B cell (primary cell): ENCODE measurements around the gene ARHGEF7.

Source experiments
- CTCF ChIP-seq: fragments of 200-600 bp; IDR thresholded peaks from one replicate; pipeline ENCODE4 v1.8.0; 2022; ENCODE audit warnings: antibody characterized with exemption, mild to moderate bottlenecking
- EZH2 ChIP-seq: IDR thresholded peaks from 2 replicates; pipeline ENCODE4 v1.6.1; 2012; ENCODE audit warnings: borderline replicate concordance, low read depth, mild to moderate bottlenecking, moderate library complexity, low read length; ENCODE audit not compliant: insufficient read depth, poor library complexity, severe bottlenecking

GRCh38 chr13:111341886-111342285 lies 226.8 kb downstream of the ARHGEF7 start:
- no peak for TF ChIP-seq CTCF
- TF ChIP-seq EZH2, result no peak
